Fibroblast of villous mesenchyme (primary cell): ENCODE results near the gene WFDC12. TPM values are rescaled to one million over a fixed set of nuclear protein-coding genes. Genes with fewer than 3 reads are reported as not detected.

Source experiments
- DNase-seq: peaks from one replicate; pipeline ENCODE4 v3.0.0-alpha.2; 2010; ENCODE audit warnings: low read depth
- H3K4me3 ChIP-seq: 2 replicates; pipeline ENCODE4 v1.5.1; 2011; ENCODE audit warnings: low read depth, mild to moderate bottlenecking, low read length
- total RNA-seq: library from RNA; depleted of rRNA; stranded (reverse); fragments of >200 nt; gene quantifications from 2 replicates; pipeline ENCODE4 v1.2.3, GENCODE V29; 2012
- TF ChIP-seq, protein P1 (sequence below): IDR thresholded peaks from 2 replicates; pipeline ENCODE4 v1.5.1; 2012; ENCODE audit warnings: low read depth, mild to moderate bottlenecking, low read length; ENCODE audit not compliant: insufficient read depth

WFDC12 gene
- total RNA-seq, 1 donor = not detected

- no peak for DNase-seq
- TF ChIP-seq, protein P1, sequence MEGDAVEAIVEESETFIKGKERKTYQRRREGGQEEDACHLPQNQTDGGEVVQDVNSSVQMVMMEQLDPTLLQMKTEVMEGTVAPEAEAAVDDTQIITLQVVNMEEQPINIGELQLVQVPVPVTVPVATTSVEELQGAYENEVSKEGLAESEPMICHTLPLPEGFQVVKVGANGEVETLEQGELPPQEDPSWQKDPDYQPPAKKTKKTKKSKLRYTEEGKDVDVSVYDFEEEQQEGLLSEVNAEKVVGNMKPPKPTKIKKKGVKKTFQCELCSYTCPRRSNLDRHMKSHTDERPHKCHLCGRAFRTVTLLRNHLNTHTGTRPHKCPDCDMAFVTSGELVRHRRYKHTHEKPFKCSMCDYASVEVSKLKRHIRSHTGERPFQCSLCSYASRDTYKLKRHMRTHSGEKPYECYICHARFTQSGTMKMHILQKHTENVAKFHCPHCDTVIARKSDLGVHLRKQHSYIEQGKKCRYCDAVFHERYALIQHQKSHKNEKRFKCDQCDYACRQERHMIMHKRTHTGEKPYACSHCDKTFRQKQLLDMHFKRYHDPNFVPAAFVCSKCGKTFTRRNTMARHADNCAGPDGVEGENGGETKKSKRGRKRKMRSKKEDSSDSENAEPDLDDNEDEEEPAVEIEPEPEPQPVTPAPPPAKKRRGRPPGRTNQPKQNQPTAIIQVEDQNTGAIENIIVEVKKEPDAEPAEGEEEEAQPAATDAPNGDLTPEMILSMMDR = no peak
- H3K4me3 ChIP-seq = no peak overlapping the region
Observed at GRCh38 chr20:45087097-45087790, 37.0 kb downstream of the WFDC12 start.

- H3K4me3 ChIP-seq = no peak overlapping the region
- DNase-seq = no peak
- TF ChIP-seq, protein P1 = no peak
Observed at GRCh38 chr20:45085867-45086266, 38.4 kb downstream of the WFDC12 start.

GRCh38 chr20:45085289-45085688, 39.0 kb downstream of the WFDC12 start:
- H3K4me3 ChIP-seq = no peak overlapping the region
- TF ChIP-seq, protein P1 = no peak
- DNase-seq = no peak

- no peak for DNase-seq
- H3K4me3 ChIP-seq = no peak overlapping the region
- TF ChIP-seq, protein P1 = no peak
Observed at GRCh38 chr20:45083127-45083526, 41.1 kb downstream of the WFDC12 start.

DNA sequence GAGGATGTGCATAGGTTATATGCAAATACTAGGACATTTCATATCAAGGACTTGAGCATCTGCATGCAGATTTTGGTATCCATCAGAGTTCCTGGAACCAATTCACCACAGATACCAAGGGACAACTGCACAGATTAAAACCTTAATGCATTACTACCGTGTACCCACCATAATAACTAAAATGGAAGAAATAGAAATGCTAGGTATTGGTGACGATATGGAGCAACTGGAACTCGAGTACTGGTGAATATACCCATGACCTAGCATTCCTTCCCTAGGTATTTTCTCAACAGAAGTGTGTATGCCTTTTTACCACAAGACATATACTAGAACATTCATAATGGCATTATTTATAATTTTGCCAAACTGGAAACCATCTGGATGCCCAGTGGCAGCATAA, 41.8 kb downstream of the WFDC12 start:
- no peak for DNase-seq
- H3K4me3 ChIP-seq = no peak overlapping the region
- TF ChIP-seq, protein P1 = no peak

GRCh38 chr20:45080867-45081624, 43.2 kb downstream of the WFDC12 start:
- TF ChIP-seq, protein P1 = peak; percentile 63
- DNase-seq = no peak
- H3K4me3 ChIP-seq = no peak overlapping the region
